ENCODE measurements around the gene NUDT16. TPM values are rescaled to one million over a fixed set of nuclear protein-coding genes. Genes with fewer than 3 reads are reported as not detected.

NUDT16 gene
- total and polyA plus RNA-seq, 8 donors = 15.3 to 81.1 (median 24.3) TPM

DNA sequence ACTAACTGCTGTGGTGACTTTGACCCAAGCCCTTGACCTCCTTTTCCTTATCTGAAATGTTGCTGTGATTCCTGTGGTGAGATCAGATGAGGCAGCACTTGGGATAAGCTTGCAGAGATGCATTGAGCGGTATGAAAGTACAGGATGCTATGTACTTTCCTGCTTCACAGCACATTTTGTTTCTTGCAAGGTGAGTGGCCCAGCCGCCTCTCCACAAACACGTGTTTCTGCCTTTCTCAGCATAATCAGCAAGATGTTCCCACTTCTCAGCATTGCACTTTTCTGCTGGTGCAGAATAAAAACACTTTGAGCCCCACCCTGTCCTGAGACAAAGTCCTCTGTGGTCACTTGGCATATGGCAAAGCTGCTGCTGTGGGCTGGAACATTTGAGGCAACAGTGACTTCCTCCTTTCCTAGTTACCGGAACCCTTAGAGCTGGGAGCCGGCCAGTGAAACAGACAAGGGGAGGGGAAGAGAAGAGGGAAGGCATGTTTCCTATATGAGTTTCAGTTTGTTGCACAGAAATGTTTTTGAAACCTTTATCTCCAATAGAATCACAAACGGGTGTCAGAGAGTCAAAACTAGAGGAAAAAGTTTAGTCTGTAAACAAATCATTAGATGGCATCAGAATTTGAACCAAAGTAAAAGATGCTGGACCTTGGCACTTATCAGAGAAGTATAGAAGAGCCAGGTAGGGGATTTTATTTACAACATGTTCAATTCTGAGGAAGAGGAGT, 5.0 kb downstream of the NUDT16 start:
- intact Hi-C loops (cut with DNase I; ENCODE audit: low total_unique reads) = no loop called here
- 27 to 37% (median 30%) methylated on average over 6 of the region's 6 CpGs for WGBS, 5 donors
- DNase-seq = peak; percentile 62 to 69
- H3K4me3 ChIP-seq = no peak overlapping the region
- H3K36me3 ChIP-seq = peaks cover 11 to 26% (median 25%) of the 10 kb centered on the region in 4 donors
- no peak for TF ChIP-seq POLR2A (IDR thresholded peaks at IDR 0.05)
- TF ChIP-seq EP300 (IDR thresholded peaks at IDR 0.05) = no peak
- TF ChIP-seq, protein P1, sequence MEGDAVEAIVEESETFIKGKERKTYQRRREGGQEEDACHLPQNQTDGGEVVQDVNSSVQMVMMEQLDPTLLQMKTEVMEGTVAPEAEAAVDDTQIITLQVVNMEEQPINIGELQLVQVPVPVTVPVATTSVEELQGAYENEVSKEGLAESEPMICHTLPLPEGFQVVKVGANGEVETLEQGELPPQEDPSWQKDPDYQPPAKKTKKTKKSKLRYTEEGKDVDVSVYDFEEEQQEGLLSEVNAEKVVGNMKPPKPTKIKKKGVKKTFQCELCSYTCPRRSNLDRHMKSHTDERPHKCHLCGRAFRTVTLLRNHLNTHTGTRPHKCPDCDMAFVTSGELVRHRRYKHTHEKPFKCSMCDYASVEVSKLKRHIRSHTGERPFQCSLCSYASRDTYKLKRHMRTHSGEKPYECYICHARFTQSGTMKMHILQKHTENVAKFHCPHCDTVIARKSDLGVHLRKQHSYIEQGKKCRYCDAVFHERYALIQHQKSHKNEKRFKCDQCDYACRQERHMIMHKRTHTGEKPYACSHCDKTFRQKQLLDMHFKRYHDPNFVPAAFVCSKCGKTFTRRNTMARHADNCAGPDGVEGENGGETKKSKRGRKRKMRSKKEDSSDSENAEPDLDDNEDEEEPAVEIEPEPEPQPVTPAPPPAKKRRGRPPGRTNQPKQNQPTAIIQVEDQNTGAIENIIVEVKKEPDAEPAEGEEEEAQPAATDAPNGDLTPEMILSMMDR (IDR thresholded peaks at IDR 0.05) = no peak
- TF ChIP-seq POLR2AphosphoS5 (IDR thresholded peaks at IDR 0.05) = peak in 2 of 3 donors; percentile 45 to 64
- H3K27ac ChIP-seq = peak overlapping the region in 4 of 5 donors; percentile 55 to 74 (median 66)
- peaks cover 32 to 54% (median 42%) of the 10 kb centered on the region in 4 donors for H3K4me1 ChIP-seq
- no peaks in the 10 kb centered on the region for H3K27me3 ChIP-seq
- H3K9me3 ChIP-seq = no peaks in the 10 kb centered on the region

DNA sequence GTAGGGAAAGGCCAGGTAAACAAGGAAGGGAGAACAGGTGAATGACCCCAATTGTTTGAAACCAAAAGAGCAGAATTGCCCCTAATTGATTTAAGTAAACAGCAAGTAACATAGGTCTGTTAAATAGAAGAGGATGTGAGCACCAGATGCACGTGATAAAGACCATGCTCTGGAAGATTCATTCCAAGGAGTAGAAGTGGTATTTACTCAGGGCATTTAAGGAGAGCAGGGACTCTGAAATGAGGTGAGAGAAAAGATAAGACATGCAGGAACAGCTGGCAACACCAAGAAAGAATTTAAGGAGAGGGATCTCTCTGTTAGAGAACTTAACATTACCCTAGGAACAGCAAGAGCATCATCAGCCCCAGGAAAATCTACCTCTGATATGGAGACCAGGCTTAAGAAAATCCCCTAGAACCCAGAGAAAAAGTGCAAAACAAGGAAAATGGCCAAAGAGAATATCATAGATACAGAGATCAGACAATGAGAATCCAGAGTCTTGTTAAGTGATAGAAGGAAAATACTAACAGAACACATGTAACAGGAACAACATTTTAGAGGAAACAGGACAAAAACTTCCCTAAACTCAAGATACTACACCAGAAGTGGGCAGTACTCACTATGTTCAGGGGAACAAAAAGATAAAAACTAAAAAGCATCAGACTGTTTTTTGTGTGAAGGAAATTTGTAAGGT, 6.4 kb downstream of the NUDT16 start:
- Histone ChIP-seq H3K4me3 (no peak overlapping the region), H3K36me3 (peaks cover 11 to 26% (median 25%) of the 10 kb centered on the region in 4 donors), H3K4me1 (peaks cover 25 to 43% (median 32%) of the 10 kb centered on the region in 4 donors), H3K27ac (peak overlapping the region in 3 of 5 donors; percentile 55 to 74 (median 73)), H3K9me3 (no peaks in the 10 kb centered on the region), H3K27me3 (no peaks in the 10 kb centered on the region)
- intact Hi-C loops (cut with DNase I; ENCODE audit: low total_unique reads) = no loop called here
- whole genome bisulfite sequencing, 5 donors = 35 to 56% (median 41%) methylated on average over 1 of the region's 1 CpG
- TF ChIP-seq EP300 (IDR thresholded peaks at IDR 0.05) (no peak), POLR2A (IDR thresholded peaks at IDR 0.05) (no peak), POLR2AphosphoS5 (IDR thresholded peaks at IDR 0.05) (no peak)
- TF ChIP-seq, protein P1 (IDR thresholded peaks at IDR 0.05) = no peak
- DNase-seq = no peak

DNA sequence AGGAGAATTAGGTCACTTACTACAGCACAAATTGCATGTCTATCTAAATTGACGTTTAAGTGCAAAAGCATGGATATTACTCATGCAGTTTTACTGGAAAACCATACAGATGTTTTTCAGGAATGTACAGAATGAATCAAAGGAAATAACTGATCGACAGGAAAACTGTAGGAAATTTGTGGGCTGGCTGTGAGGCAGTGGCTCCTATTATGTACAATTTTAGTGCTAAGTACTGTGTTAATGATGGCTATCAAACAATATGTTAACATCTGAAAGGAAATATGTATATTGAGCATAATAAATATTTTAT, 6.9 kb downstream of the NUDT16 start:
- peaks cover 20 to 38% (median 28%) of the 10 kb centered on the region in 4 donors for H3K4me1 ChIP-seq
- no peak for TF ChIP-seq EP300 (IDR thresholded peaks at IDR 0.05)
- TF ChIP-seq, protein P1 (IDR thresholded peaks at IDR 0.05) = no peak
- 50 to 71% (median 59%) methylated on average over 2 of the region's 2 CpGs for WGBS, 5 donors
- intact Hi-C loops (cut with DNase I; ENCODE audit: low total_unique reads) = no loop called here
- H3K27ac ChIP-seq = peak overlapping the region in 1 of 5 donors; percentile 74
- H3K9me3 ChIP-seq = no peaks in the 10 kb centered on the region
- H3K27me3 ChIP-seq = no peaks in the 10 kb centered on the region
- peaks cover 11 to 23% (median 22%) of the 10 kb centered on the region in 4 donors for H3K36me3 ChIP-seq
- H3K4me3 ChIP-seq = no peak overlapping the region
- no peak for DNase-seq

DNA sequence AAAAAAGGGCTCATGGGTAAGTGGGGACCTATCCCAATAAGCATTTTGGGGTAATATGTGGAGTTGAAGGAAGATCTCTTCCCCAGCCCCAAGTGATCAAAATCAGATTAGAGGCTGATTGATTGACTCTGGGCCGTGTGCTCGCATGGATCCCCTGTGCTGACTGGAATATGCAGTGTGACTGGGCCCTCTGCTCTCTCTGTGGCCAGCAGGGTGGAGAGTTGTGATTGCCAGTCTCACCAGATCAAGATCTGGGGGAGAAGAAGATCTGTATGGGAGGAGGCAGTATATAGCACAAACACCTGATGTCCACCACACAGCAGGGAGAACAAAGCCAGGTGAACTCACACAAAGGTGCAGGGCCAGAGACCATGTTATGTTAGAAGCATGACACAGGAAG, 8.8 kb downstream of the NUDT16 start:
- no peak overlapping the region for H3K27ac ChIP-seq
- DNase-seq = no peak
- H3K27me3 ChIP-seq = no peaks in the 10 kb centered on the region
- intact Hi-C loops (cut with DNase I; ENCODE audit: low total_unique reads) = no loop called here
- peaks cover 0 to 13% (median 6%) of the 10 kb centered on the region in 4 donors for H3K36me3 ChIP-seq
- TF ChIP-seq, protein P1 (IDR thresholded peaks at IDR 0.05) = no peak
- TF ChIP-seq POLR2AphosphoS5 (IDR thresholded peaks at IDR 0.05) (no peak), POLR2A (IDR thresholded peaks at IDR 0.05) (no peak), EP300 (IDR thresholded peaks at IDR 0.05) (no peak)
- 72 to 88% (median 80%) methylated on average over 2 of the region's 2 CpGs for WGBS, 5 donors
- no peaks in the 10 kb centered on the region for H3K9me3 ChIP-seq
- H3K4me3 ChIP-seq = no peak overlapping the region
- peaks cover 13 to 23% (median 16%) of the 10 kb centered on the region in 4 donors for H3K4me1 ChIP-seq
